BE2C (cell line): ENCODE data around the gene AMIGO3.
"Not testable (repeated sequence)": the region's sequence is repeated elsewhere in the genome, so short reads cannot be mapped to it uniquely, and the experiment has no call there.

Source experiments
- DNase-seq: peaks from one replicate; pipeline ENCODE4 v3.0.0-alpha.2; 2020
- H3K27me3 ChIP-seq: fragments of 250-450 bp; sonication (Bioruptor Pico); 2 replicates; pipeline ENCODE4 v1.5.1; 2020; ENCODE audit warnings: mild to moderate bottlenecking
- H3K36me3 ChIP-seq: fragments of 250-450 bp; sonication (Bioruptor Pico); 2 replicates; pipeline ENCODE4 v1.5.1; 2020; ENCODE audit warnings: mild to moderate bottlenecking
- H3K4me1 ChIP-seq: fragments of 250-450 bp; sonication (Bioruptor Pico); 2 replicates; pipeline ENCODE4 v1.5.1; 2020
- H3K4me3 ChIP-seq: 2 replicates; pipeline ENCODE4 v1.5.1; 2011; ENCODE audit warnings: low read depth, low read length
- H3K9me3 ChIP-seq: fragments of 250-450 bp; sonication (Bioruptor Pico); 2 replicates; pipeline ENCODE4 v1.5.1; 2020
- CTCF ChIP-seq: IDR thresholded peaks from 2 replicates; pipeline ENCODE4 v1.5.1; 2012; ENCODE audit warnings: mild to moderate bottlenecking, low read depth, low read length

The AMIGO3 gene

GRCh38 chr3:49686769-49687423 lies 32.6 kb downstream of the AMIGO3 start:
- not testable (repeated sequence) for H3K9me3 ChIP-seq, H3K27me3 ChIP-seq, H3K4me1 ChIP-seq, H3K4me3 ChIP-seq, H3K36me3 ChIP-seq, DNase-seq

- H3K27me3 ChIP-seq, H3K9me3 ChIP-seq, H3K36me3 ChIP-seq, H3K4me3 ChIP-seq, DNase-seq, H3K4me1 ChIP-seq: not testable (repeated sequence)
Observed at GRCh38 chr3:49686346-49686745, 33.1 kb downstream of the AMIGO3 start.

- not testable (repeated sequence) for DNase-seq, H3K27me3 ChIP-seq, H3K9me3 ChIP-seq, H3K4me1 ChIP-seq, H3K4me3 ChIP-seq, H3K36me3 ChIP-seq
Observed at GRCh38 chr3:49685846-49686245, 33.6 kb downstream of the AMIGO3 start.

GRCh38 chr3:49685103-49685502 lies 34.4 kb downstream of the AMIGO3 start:
- H3K27me3 ChIP-seq, H3K4me1 ChIP-seq, H3K9me3 ChIP-seq, H3K4me3 ChIP-seq, H3K36me3 ChIP-seq, DNase-seq: not testable (repeated sequence)

- not testable (repeated sequence) for H3K27me3 ChIP-seq, H3K4me1 ChIP-seq, H3K4me3 ChIP-seq, DNase-seq, H3K9me3 ChIP-seq, H3K36me3 ChIP-seq
Observed at GRCh38 chr3:49684453-49684852, 35.0 kb downstream of the AMIGO3 start.

- Histone ChIP-seq H3K27me3 (no peaks in the 10 kb centered on the region), H3K4me1 (no peaks in the 10 kb centered on the region), H3K36me3 (no peaks in the 10 kb centered on the region), H3K4me3 (no peak overlapping the region), H3K9me3 (no peaks in the 10 kb centered on the region)
- TF ChIP-seq CTCF, result no peak
- DNase-seq, result no peak
Observed at GRCh38 chr3:49683162-49683561, 36.3 kb downstream of the AMIGO3 start.

- Histone ChIP-seq H3K4me1 (no peaks in the 10 kb centered on the region), H3K4me3 (no peak overlapping the region), H3K9me3 (no peaks in the 10 kb centered on the region), H3K36me3 (no peaks in the 10 kb centered on the region), H3K27me3 (no peaks in the 10 kb centered on the region)
- no peak for DNase-seq
- TF ChIP-seq CTCF, result no peak
Observed at GRCh38 chr3:49681543-49681942, 37.9 kb downstream of the AMIGO3 start.

GRCh38 chr3:49681232-49681522 lies 38.3 kb downstream of the AMIGO3 start:
- Histone ChIP-seq H3K4me3 (no peak overlapping the region), H3K27me3 (no peaks in the 10 kb centered on the region), H3K36me3 (no peaks in the 10 kb centered on the region), H3K9me3 (no peaks in the 10 kb centered on the region), H3K4me1 (no peaks in the 10 kb centered on the region)
- DNase-seq, result no peak
- TF ChIP-seq CTCF, result no peak

GRCh38 chr3:49680493-49681231 lies 38.8 kb downstream of the AMIGO3 start:
- no peaks in the 10 kb centered on the region for H3K9me3 ChIP-seq
- H3K4me1 ChIP-seq, result no peaks in the 10 kb centered on the region
- no peak for TF ChIP-seq CTCF
- no peaks in the 10 kb centered on the region for H3K27me3 ChIP-seq
- DNase-seq, result no peak
- no peak overlapping the region for H3K4me3 ChIP-seq
- H3K36me3 ChIP-seq, result no peaks in the 10 kb centered on the region
